Tibial artery (tissue), 4 donors: Measurements from ENCODE around the gene TFF2.

ENCODE experiments used
- DNase-seq, 2 donors: peaks; one replicate each; pipeline ENCODE4 v3.0.0-alpha.2; 2019
- H3K27ac ChIP-seq, 2 donors: fragments of 200-600 bp; sonication (generic) in 1 of 2; 1 replicate in 1 of 2; 2 replicates in 1 of 2; pipeline ENCODE4 v1.5.1; 2018 to 2019; ENCODE audit warnings: mild to moderate bottlenecking in 1 of 2
- H3K27me3 ChIP-seq, 2 donors: fragments of 200-600 bp; sonication (generic) in 1 of 2; one replicate each; pipeline versions ENCODE4 v1.5.1 to v1.6.0; 2016 to 2019
- H3K36me3 ChIP-seq, 3 donors: fragments of 200-600 bp; sonication (generic) in 2 of 3; one replicate each; pipeline ENCODE4 v1.5.1; 2016 to 2019; ENCODE audit warnings: mild to moderate bottlenecking in 2 of 3
- H3K4me1 ChIP-seq, 4 donors: fragments of 200-600 bp; sonication (generic) in 2 of 4; 1 replicate in 3 of 4; 2 replicates in 1 of 4; pipeline ENCODE4 v1.5.1; 2016 to 2019
- H3K4me3 ChIP-seq, 2 donors: fragments of 200-600 bp; sonication (generic) in 1 of 2; 1 replicate in 1 of 2; 2 replicates in 1 of 2; pipeline ENCODE4 v1.5.1; 2018 to 2019; ENCODE audit warnings: mild to moderate bottlenecking in 2 of 2
- H3K9me3 ChIP-seq, 3 donors: fragments of 200-600 bp; sonication (generic) in 1 of 3; one replicate each; pipeline ENCODE4 v1.5.1; 2016 to 2019
- intact Hi-C: fragments of 100-400 bp; cut with DNase I; formaldehyde crosslinking; loops from one replicate; pipeline ENCODE4 v1.15.0; 2023; ENCODE audit warnings: low total_unique reads
- TF ChIP-seq, protein P1 (sequence below), 2 experiments: fragments of 200-600 bp in 1 of 2; fragments of 450-650 bp in 1 of 2; IDR thresholded peaks; one replicate each; pipeline ENCODE4 v1.5.1; 2017 to 2019; ENCODE audit warnings: antibody characterized with exemption in 2 of 2, mild to moderate bottlenecking in 1 of 2, moderate library complexity in 1 of 2

TFF2 gene

DNA sequence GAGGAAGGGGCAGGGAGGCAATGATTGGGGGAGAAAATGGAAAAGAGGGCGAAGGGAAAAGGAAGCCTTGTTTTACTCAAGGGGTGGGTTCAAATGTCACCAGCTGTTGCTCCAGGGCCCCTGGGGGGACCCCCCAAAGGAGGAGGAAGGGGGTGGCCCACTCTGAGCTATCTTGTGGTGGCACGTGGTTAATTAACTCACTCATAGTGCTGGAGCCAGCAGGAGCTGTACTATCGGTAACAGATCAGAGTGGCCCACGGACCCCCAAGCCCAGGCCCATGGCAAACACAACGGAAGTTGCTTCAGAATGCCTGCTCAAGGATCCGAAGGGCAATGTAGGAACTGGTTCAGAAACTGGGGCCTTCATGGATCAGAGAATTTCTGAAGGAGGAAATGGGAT lies 7.2 kb downstream of the TFF2 start:
- Histone ChIP-seq H3K27me3 (peaks cover 0 to 28% of the 10 kb centered on the region in 2 donors), H3K27ac (no peak overlapping the region), H3K4me3 (no peak overlapping the region), H3K9me3 (no peaks in the 10 kb centered on the region), H3K36me3 (no peaks in the 10 kb centered on the region), H3K4me1 (no peaks in the 10 kb centered on the region)
- TF ChIP-seq, protein P1, sequence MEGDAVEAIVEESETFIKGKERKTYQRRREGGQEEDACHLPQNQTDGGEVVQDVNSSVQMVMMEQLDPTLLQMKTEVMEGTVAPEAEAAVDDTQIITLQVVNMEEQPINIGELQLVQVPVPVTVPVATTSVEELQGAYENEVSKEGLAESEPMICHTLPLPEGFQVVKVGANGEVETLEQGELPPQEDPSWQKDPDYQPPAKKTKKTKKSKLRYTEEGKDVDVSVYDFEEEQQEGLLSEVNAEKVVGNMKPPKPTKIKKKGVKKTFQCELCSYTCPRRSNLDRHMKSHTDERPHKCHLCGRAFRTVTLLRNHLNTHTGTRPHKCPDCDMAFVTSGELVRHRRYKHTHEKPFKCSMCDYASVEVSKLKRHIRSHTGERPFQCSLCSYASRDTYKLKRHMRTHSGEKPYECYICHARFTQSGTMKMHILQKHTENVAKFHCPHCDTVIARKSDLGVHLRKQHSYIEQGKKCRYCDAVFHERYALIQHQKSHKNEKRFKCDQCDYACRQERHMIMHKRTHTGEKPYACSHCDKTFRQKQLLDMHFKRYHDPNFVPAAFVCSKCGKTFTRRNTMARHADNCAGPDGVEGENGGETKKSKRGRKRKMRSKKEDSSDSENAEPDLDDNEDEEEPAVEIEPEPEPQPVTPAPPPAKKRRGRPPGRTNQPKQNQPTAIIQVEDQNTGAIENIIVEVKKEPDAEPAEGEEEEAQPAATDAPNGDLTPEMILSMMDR (IDR thresholded peaks at IDR 0.05) = no peak
- intact Hi-C loops = no loop called here
- no peak for DNase-seq

DNA sequence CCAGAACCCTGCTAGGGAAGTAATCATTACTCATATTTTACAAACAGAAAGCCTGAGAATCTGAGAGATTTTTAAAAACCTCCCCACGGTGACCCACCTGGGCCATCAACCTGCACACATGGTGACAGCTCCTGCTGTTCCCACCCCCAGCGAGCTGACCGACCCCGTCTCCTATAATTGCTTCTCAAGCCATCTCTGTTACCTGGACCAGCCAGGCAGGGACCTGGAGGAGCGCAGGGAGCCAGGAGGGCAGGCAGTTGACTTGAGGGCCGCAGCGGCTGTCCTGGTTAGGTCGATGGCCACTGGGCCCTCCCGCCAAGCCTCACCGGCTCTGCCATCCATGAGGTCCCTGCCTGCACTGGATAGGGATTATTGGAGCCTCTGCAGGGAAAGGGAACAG lies 7.7 kb downstream of the TFF2 start:
- no peaks in the 10 kb centered on the region for H3K36me3 ChIP-seq
- H3K27me3 ChIP-seq = peaks cover 0 to 28% of the 10 kb centered on the region in 2 donors
- intact Hi-C loops = no loop called here
- H3K4me1 ChIP-seq = peaks cover 0 to 5% (median 0%) of the 10 kb centered on the region in 4 donors
- H3K4me3 ChIP-seq = no peak overlapping the region
- no peak for DNase-seq
- TF ChIP-seq, protein P1 (IDR thresholded peaks at IDR 0.05) = no peak
- H3K9me3 ChIP-seq = no peaks in the 10 kb centered on the region
- H3K27ac ChIP-seq = no peak overlapping the region

DNA sequence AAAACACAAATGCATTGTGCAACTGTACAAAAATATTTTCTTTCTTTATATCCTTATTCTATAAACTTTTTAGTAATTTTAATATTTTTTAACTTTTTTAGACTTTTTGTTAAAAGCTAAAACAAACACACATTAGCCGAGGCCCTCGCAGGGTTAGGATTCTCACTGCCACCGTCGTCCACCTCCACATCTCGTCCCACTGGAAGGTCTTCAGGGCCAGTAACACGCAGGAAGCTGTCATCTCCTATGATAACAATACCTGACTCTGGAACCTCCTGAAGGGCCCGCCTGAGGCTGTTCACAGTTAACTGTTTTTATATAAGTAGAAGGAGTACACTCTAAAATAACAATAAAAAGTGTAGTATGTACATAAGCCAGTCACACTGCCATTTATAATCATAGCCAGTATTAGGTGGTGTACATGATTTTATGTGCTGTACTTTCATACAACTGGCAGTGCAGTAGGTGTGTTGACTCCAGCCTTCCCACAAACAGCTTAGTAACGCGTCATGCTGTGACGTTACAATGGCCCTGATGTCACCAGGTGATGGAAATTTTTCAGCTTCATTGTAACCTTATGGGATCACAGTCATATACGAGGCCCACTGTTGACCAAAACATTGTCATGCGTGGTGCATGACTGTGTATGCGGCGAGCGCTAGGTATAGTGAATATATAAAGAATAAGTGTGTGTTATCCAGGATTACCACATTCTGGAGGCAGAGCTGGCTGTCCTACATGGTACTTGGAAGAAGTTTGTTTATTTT lies 8.8 kb downstream of the TFF2 start:
- no peak overlapping the region for H3K4me3 ChIP-seq
- no peak for DNase-seq
- TF ChIP-seq, protein P1 (IDR thresholded peaks at IDR 0.05) = no peak
- intact Hi-C loops = no loop called here
- no peak overlapping the region for H3K27ac ChIP-seq
- peaks cover 0 to 27% of the 10 kb centered on the region in 2 donors for H3K27me3 ChIP-seq
- no peaks in the 10 kb centered on the region for H3K9me3 ChIP-seq
- H3K4me1 ChIP-seq = peaks cover 0 to 8% (median 0%) of the 10 kb centered on the region in 4 donors
- H3K36me3 ChIP-seq = no peaks in the 10 kb centered on the region

DNA sequence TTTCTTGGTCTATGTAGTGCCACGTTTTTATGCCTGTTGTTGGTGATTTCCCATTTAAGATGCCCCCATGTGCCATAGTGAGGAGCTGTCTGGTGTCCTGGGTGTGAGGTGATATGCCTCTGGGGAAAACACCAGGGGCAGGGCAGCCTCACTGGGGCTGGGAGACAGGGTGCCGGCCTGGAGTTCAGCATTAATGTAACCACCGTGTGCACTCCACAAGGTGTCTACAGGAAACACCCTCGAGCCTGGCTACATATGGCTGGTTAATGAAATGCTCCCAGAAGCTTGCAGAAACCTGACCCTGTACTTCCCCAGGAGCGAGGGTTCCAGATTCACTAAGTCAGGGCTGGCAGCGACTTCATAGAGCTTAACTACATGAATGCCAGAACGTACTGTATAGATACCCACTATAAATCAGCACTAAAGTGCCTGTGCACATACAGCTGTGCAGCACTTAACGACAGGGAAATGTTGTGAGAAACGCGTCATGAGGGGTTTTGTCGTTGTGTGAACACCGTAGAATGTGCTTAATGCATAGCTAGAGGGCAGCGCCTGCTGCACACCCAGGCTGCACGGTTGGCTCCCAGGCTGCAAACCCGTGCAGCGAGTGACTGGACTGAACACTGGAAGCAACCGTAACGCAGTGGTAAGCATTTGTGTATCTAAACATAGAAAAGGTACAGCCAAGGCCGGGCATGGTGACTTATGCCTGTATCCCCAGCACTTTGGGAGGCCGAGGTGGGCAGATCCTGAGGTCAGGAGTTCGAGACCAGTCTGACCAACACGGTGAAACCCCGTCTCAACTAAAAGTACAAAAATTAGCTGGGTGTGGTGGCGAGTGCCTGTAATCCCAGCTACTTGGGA lies 10.4 kb downstream of the TFF2 start:
- Histone ChIP-seq H3K36me3 (no peaks in the 10 kb centered on the region), H3K9me3 (no peaks in the 10 kb centered on the region), H3K27ac (no peak overlapping the region), H3K4me1 (peaks cover 0 to 8% (median 0%) of the 10 kb centered on the region in 4 donors), H3K27me3 (peaks cover 0 to 29% of the 10 kb centered on the region in 2 donors), H3K4me3 (no peak overlapping the region)
- intact Hi-C loops = no loop called here
- TF ChIP-seq, protein P1 (IDR thresholded peaks at IDR 0.05) = no peak
- DNase-seq = no peak

DNA sequence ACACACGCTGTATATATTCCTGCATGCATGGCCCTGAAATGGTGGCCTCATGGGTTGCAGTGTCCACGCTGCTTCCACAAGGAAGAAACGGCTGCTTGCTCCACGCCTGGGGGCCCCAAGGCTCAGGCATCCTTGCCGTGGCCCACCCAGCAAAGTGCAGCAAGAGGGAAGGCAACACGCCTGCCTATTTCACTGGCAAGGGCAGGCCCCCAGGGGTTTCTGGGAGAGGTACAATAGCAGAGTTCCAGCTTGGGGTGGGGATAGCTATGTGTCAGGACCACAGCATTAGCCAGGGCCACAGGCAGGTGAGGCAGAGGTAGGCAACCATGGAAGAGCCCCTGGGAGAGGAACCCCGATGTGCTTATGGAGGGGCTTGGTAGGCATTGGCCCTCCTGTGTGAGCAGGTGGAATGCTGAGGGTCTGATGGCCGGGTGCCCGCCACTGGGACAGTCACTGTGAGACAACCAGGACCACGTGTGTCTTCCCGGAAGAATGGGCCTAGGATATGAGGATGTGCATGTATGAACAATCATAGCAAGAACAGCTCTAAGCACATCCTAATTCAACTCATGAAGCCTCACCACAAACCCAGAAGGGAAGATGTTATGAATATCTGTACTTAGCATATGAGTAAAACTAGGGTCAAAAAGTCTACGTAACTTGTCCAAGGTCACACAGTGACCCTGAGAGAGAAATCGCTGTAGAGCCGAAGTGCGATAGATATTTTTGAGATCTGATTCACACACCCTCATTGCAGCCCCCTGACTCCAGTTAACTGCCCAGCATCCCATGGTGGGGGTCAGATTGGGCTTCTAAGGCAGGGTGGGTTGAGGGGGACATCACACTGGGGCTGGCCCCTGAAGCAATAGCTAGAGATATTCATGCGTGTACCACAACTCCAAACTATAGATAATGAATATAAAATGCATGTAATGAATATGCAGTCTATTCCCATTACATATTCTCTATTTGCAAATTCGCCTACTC lies 11.8 kb downstream of the TFF2 start:
- no peak for DNase-seq
- Histone ChIP-seq H3K4me3 (no peak overlapping the region), H3K27ac (no peak overlapping the region), H3K4me1 (peaks cover 0 to 8% (median 0%) of the 10 kb centered on the region in 4 donors), H3K9me3 (no peaks in the 10 kb centered on the region), H3K27me3 (peaks cover 0 to 36% of the 10 kb centered on the region in 2 donors), H3K36me3 (no peaks in the 10 kb centered on the region)
- TF ChIP-seq, protein P1 (IDR thresholded peaks at IDR 0.05) = no peak
- intact Hi-C loops = loop anchor here (5.0 kb wide), 1 partner anchor 663 kb away; no protein-coding TSS in a partner anchor
